Hepatocyte (in vitro differentiated cells): ENCODE data around the gene TMEM131. TPM values are rescaled to one million over a fixed set of nuclear protein-coding genes. Genes with fewer than 3 reads are reported as not detected.
A peak's percentile ranks its signal among the peaks of the same experiment; 100 is the strongest.
"Not testable (repeated sequence)": the region's sequence is repeated elsewhere in the genome, so short reads cannot be mapped to it uniquely, and the experiment has no call there.

ENCODE experiments used
- DNase-seq: peaks from one replicate; pipeline ENCODE4 v3.0.0-alpha.2; 2016; ENCODE audit warnings: low spot score
- H2AFZ ChIP-seq: fragments of 200-600 bp; sonication (generic); 2 replicates; pipeline ENCODE4 v1.6.0; 2016; ENCODE audit warnings: antibody characterized with exemption, mild to moderate bottlenecking
- H3K27ac ChIP-seq: fragments of 200-600 bp; sonication (generic); 2 replicates; pipeline ENCODE4 v1.5.1; 2016; ENCODE audit warnings: mild to moderate bottlenecking
- H3K27me3 ChIP-seq: fragments of 200-600 bp; sonication (generic); 2 replicates; pipeline ENCODE4 v1.6.1; 2016
- H3K36me3 ChIP-seq: fragments of 200-600 bp; sonication (generic); replicated peaks from 2 replicates; pipeline ENCODE4 v1.5.1; 2016; ENCODE audit warnings: low read depth; ENCODE audit not compliant: insufficient read depth
- H3K4me1 ChIP-seq: fragments of 200-600 bp; sonication (generic); 2 replicates; pipeline ENCODE4 v1.5.1; 2016; ENCODE audit warnings: mild to moderate bottlenecking, moderate library complexity; ENCODE audit not compliant: insufficient read depth
- H3K4me2 ChIP-seq: fragments of 200-600 bp; sonication (generic); 2 replicates; pipeline ENCODE4 v1.6.0; 2016
- H3K4me3 ChIP-seq: fragments of 200-600 bp; sonication (generic); 2 replicates; pipeline ENCODE4 v1.5.1; 2016; ENCODE audit warnings: mild to moderate bottlenecking
- H3K79me2 ChIP-seq: fragments of 200-600 bp; sonication (generic); 2 replicates; pipeline ENCODE4 v1.6.0; 2017; ENCODE audit warnings: mild to moderate bottlenecking
- H3K9me2 ChIP-seq: fragments of 200-600 bp; sonication (generic); replicated peaks from 2 replicates; pipeline ENCODE4 v1.6.0; 2017; ENCODE audit warnings: mild to moderate bottlenecking; ENCODE audit not compliant: insufficient read depth
- H3K9me3 ChIP-seq: fragments of 200-600 bp; sonication (generic); 2 replicates; pipeline ENCODE4 v1.5.1; 2016; ENCODE audit warnings: low read depth, mild to moderate bottlenecking
- H4K20me1 ChIP-seq: fragments of 200-600 bp; sonication (generic); 2 replicates; pipeline ENCODE4 v1.6.0; 2016; ENCODE audit warnings: mild to moderate bottlenecking; ENCODE audit not compliant: insufficient read depth, poor library complexity, severe bottlenecking
- CTCF ChIP-seq: fragments of 200-600 bp; sonication (generic); IDR thresholded peaks from 2 replicates; pipeline ENCODE4 v1.5.1; 2016; ENCODE audit warnings: antibody characterized with exemption, mild to moderate bottlenecking; ENCODE audit not compliant: poor library complexity
- EZH2 ChIP-seq: fragments of 200-600 bp; sonication (generic); IDR thresholded peaks from 2 replicates; pipeline ENCODE4 v1.6.1; 2016; ENCODE audit warnings: antibody characterized with exemption, mild to moderate bottlenecking, borderline replicate concordance
- EZH2phosphoT487 ChIP-seq: fragments of 200-600 bp; sonication (generic); IDR thresholded peaks from one replicate; pipeline ENCODE4 v1.6.1; 2018; ENCODE audit warnings: antibody characterized with exemption, mild to moderate bottlenecking, low read depth, moderate library complexity; ENCODE audit not compliant: unreplicated experiment, severe bottlenecking
- WGBS: methylation state at CpG from one replicate; pipeline ENCODE4 v1.1.6; 2016; ENCODE audit warnings: low lambda C conversion rate; ENCODE audit errors: missing lambda C conversion rate; 5-methylcytosine and 5-hydroxymethylcytosine counted together
- polyA plus RNA-seq: library from polyadenylated mRNA; unstranded; fragments of >200 nt; fragmentation: Nextera tagmentation; extraction: Ambion mirVana; gene quantifications from 2 replicates; pipeline ENCODE4 v1.2.1, GENCODE V29; 2016
- total RNA-seq: library from RNA; depleted of rRNA; stranded (reverse); fragments of >200 nt; gene quantifications from 2 replicates; pipeline ENCODE4 v1.2.3, GENCODE V29; 2014

The TMEM131 gene
- total and polyA plus RNA-seq, 2 experiments from 2014 or later, result 17.5 to 42.1 TPM

GRCh38 chr2:97857553-97857952 is 138.2 kb downstream of the TMEM131 start:
- Histone ChIP-seq H3K4me3 (no peak overlapping the region), H3K9me3 (no peaks in the 10 kb centered on the region), H3K36me3 (no peaks in the 10 kb centered on the region), H3K9me2 (no peaks in the 10 kb centered on the region), H3K4me2 (no peak overlapping the region), H3K27me3 (no peaks in the 10 kb centered on the region), H2AFZ (no peak overlapping the region), H3K4me1 (no peaks in the 10 kb centered on the region), H3K79me2 (peaks cover 11% of the 10 kb centered on the region), H3K27ac (no peak overlapping the region), H4K20me1 (no peaks in the 10 kb centered on the region)
- TF ChIP-seq EZH2phosphoT487 (no peak), EZH2 (no peak), CTCF (no peak)
- WGBS, result 96% methylated on average over 2 of the region's 2 CpGs
- no peak for DNase-seq

DNA sequence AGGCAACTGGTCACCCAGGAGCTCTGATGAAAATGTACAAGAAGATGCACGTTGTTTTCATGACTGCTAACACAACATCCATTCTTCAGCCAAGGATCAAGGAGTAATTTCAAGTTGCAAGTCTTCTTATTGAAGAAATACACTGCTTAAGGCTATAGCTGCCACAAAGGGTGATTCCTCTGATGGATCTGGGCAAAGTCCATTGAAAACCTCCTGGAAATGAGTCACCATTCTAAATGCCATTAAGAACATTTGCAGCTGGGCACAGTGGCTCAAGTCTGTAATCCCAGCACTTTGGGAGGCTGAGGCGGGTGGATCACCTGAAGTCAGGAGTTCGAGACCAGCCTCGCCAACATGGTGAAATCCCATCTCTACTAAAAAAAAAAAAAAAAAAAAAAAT is 142.7 kb downstream of the TMEM131 start:
- H3K4me2 ChIP-seq, H4K20me1 ChIP-seq, H3K4me3 ChIP-seq, H3K9me3 ChIP-seq, H2AFZ ChIP-seq, H3K27me3 ChIP-seq, H3K9me2 ChIP-seq, H3K36me3 ChIP-seq, H3K4me1 ChIP-seq, H3K27ac ChIP-seq: not testable (repeated sequence)
- DNase-seq, result peak; percentile 35
- 96% methylated on average over 4 of the region's 4 CpGs for WGBS
- peaks cover 16% of the 10 kb centered on the region for H3K79me2 ChIP-seq

- TF ChIP-seq EZH2phosphoT487 (no peak), EZH2 (no peak), CTCF (no peak)
- Histone ChIP-seq H3K9me2 (no peaks in the 10 kb centered on the region), H3K9me3 (no peaks in the 10 kb centered on the region), H2AFZ (no peak overlapping the region), H3K36me3 (no peaks in the 10 kb centered on the region), H3K4me3 (no peak overlapping the region), H4K20me1 (peaks cover 6% of the 10 kb centered on the region), H3K4me1 (no peaks in the 10 kb centered on the region), H3K27me3 (no peaks in the 10 kb centered on the region), H3K27ac (no peak overlapping the region), H3K4me2 (no peak overlapping the region), H3K79me2 (peaks cover 24% of the 10 kb centered on the region)
- 89% methylated on average over 5 of the region's 5 CpGs for WGBS
- DNase-seq, result no peak
Measured at GRCh38 chr2:97851172-97851571, 144.6 kb downstream of the TMEM131 start.

DNA sequence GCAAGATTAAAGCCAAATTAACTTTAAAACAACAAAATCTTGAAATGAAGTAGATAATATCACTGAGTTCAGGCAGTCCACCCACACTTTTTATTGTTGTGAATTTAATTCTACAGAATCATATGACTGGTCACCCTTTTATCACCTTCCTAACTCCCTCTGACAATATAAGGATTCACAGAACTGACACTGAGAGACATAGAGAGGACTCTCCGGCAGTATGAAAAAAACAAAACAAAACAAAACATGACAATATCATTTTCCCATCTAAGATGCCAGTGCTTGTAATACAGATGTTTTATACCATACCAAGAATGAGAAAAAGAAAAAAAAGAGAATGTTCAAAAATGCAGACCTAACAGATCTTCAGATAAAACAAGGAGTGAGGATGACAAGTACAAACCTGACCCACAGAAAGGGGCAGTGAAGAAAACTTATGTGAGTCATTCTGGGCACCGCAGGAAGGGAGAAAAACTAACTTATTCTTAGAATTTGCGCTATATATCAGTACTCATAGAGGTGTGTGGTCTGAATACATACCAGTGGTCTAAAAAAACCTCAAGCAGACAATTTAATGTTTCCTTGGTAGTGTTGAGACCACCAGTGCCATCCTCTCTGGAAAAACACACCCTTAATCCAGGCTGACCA is 145.7 kb downstream of the TMEM131 start:
- Histone ChIP-seq H3K27ac (no peak overlapping the region), H3K36me3 (no peaks in the 10 kb centered on the region), H3K9me2 (no peaks in the 10 kb centered on the region), H3K27me3 (no peaks in the 10 kb centered on the region), H3K4me1 (no peaks in the 10 kb centered on the region), H3K4me3 (no peak overlapping the region), H3K9me3 (no peaks in the 10 kb centered on the region), H4K20me1 (peaks cover 6% of the 10 kb centered on the region), H2AFZ (no peak overlapping the region), H3K4me2 (no peak overlapping the region), H3K79me2 (peaks cover 35% of the 10 kb centered on the region)
- WGBS, result 91% methylated on average over 3 of the region's 3 CpGs
- no peak for DNase-seq
- TF ChIP-seq EZH2phosphoT487, result no peak
- no peak for TF ChIP-seq CTCF
- TF ChIP-seq EZH2, result no peak
